Measurements from ENCODE around the gene IRAK4. TPM values are rescaled to one million over a fixed set of nuclear protein-coding genes. Genes with fewer than 3 reads are reported as not detected.
"Not testable (repeated sequence)": the region's sequence is repeated elsewhere in the genome, so short reads cannot be mapped to it uniquely, and the experiment has no call there.

IRAK4 gene
- total RNA-seq, 1 donor from 2014 or later = 17.3 TPM

GRCh38 chr12:43740511-43741100 lies 18.1 kb upstream of the IRAK4 start:
- Mint-ChIP-seq H3K4me1 (ENCODE audit: unreplicated experiment) (no peaks in the 10 kb centered on the region), H3K4me3 (ENCODE audit: unreplicated experiment) (no peak overlapping the region), H3K27ac (ENCODE audit: unreplicated experiment) (no peak overlapping the region), H3K9me3 (ENCODE audit: unreplicated experiment) (no peaks in the 10 kb centered on the region), H3K36me3 (ENCODE audit: low read depth, unreplicated experiment) (peaks cover 18% of the 10 kb centered on the region), H3K27me3 (ENCODE audit: unreplicated experiment) (no peaks in the 10 kb centered on the region)
- DNase-seq (ENCODE audit: low spot score) = no peak
- no peak for TF ChIP-seq CTCF (IDR thresholded peaks at IDR 0.05; ENCODE audit: unreplicated experiment)

GRCh38 chr12:43742106-43742505 lies 16.6 kb upstream of the IRAK4 start:
- no peak for TF ChIP-seq CTCF (IDR thresholded peaks at IDR 0.05; ENCODE audit: unreplicated experiment)
- DNase-seq (ENCODE audit: low spot score) = no peak
- Mint-ChIP-seq H3K36me3 (ENCODE audit: low read depth, unreplicated experiment) (peaks cover 18% of the 10 kb centered on the region), H3K4me1 (ENCODE audit: unreplicated experiment) (peaks cover 2% of the 10 kb centered on the region), H3K9me3 (ENCODE audit: unreplicated experiment) (no peaks in the 10 kb centered on the region), H3K27me3 (ENCODE audit: unreplicated experiment) (no peaks in the 10 kb centered on the region), H3K27ac (ENCODE audit: unreplicated experiment) (no peak overlapping the region), H3K4me3 (ENCODE audit: unreplicated experiment) (no peak overlapping the region)

GRCh38 chr12:43744826-43745225 lies 13.9 kb upstream of the IRAK4 start:
- no peak for TF ChIP-seq CTCF (IDR thresholded peaks at IDR 0.05; ENCODE audit: unreplicated experiment)
- H3K4me3 Mint-ChIP-seq (ENCODE audit: unreplicated experiment) = no peak overlapping the region
- H3K4me1 Mint-ChIP-seq (ENCODE audit: unreplicated experiment) = peaks cover 6% of the 10 kb centered on the region
- H3K36me3 Mint-ChIP-seq (ENCODE audit: low read depth, unreplicated experiment) = peaks cover 18% of the 10 kb centered on the region
- no peaks in the 10 kb centered on the region for H3K9me3 Mint-ChIP-seq (ENCODE audit: unreplicated experiment)
- DNase-seq (ENCODE audit: low spot score) = no peak
- no peaks in the 10 kb centered on the region for H3K27me3 Mint-ChIP-seq (ENCODE audit: unreplicated experiment)
- H3K27ac Mint-ChIP-seq (ENCODE audit: unreplicated experiment) = no peak overlapping the region

GRCh38 chr12:43749016-43749415 lies 9.7 kb upstream of the IRAK4 start:
- DNase-seq (ENCODE audit: low spot score) = no peak
- Mint-ChIP-seq H3K27ac (ENCODE audit: unreplicated experiment) (no peak overlapping the region), H3K36me3 (ENCODE audit: low read depth, unreplicated experiment) (peaks cover 20% of the 10 kb centered on the region), H3K4me1 (ENCODE audit: unreplicated experiment) (peaks cover 6% of the 10 kb centered on the region), H3K9me3 (ENCODE audit: unreplicated experiment) (no peaks in the 10 kb centered on the region), H3K4me3 (ENCODE audit: unreplicated experiment) (no peak overlapping the region), H3K27me3 (ENCODE audit: unreplicated experiment) (no peaks in the 10 kb centered on the region)
- TF ChIP-seq CTCF (IDR thresholded peaks at IDR 0.05; ENCODE audit: unreplicated experiment) = no peak

GRCh38 chr12:43750814-43751213 lies 7.9 kb upstream of the IRAK4 start:
- Mint-ChIP-seq H3K27me3 (ENCODE audit: unreplicated experiment) (no peaks in the 10 kb centered on the region), H3K4me3 (ENCODE audit: unreplicated experiment) (no peak overlapping the region), H3K4me1 (ENCODE audit: unreplicated experiment) (peaks cover 6% of the 10 kb centered on the region), H3K36me3 (ENCODE audit: low read depth, unreplicated experiment) (peaks cover 6% of the 10 kb centered on the region), H3K9me3 (ENCODE audit: unreplicated experiment) (no peaks in the 10 kb centered on the region), H3K27ac (ENCODE audit: unreplicated experiment) (no peak overlapping the region)
- DNase-seq (ENCODE audit: low spot score) = no peak
- no peak for TF ChIP-seq CTCF (IDR thresholded peaks at IDR 0.05; ENCODE audit: unreplicated experiment)

- DNase-seq (ENCODE audit: low spot score); H3K27me3 Mint-ChIP-seq (ENCODE audit: unreplicated experiment); H3K36me3 Mint-ChIP-seq (ENCODE audit: low read depth, unreplicated experiment); H3K4me1 Mint-ChIP-seq (ENCODE audit: unreplicated experiment); H3K4me3 Mint-ChIP-seq (ENCODE audit: unreplicated experiment); H3K27ac Mint-ChIP-seq (ENCODE audit: unreplicated experiment); H3K9me3 Mint-ChIP-seq (ENCODE audit: unreplicated experiment): not testable (repeated sequence)
These were observed 7.4 kb upstream of the IRAK4 start for GRCh38 chr12:43751360-43751759.
